GM23338 (cell line): Measurements from ENCODE around the gene DPYSL5. TPM values are rescaled to one million over a fixed set of nuclear protein-coding genes. Genes with fewer than 3 reads are reported as not detected.

Experiments used
- ATAC-seq: fragments of 200-7000 bp; cut with Tn5 transposase; 3 replicates; pipeline ENCODE4 v1.9.1; 2020
- DNase-seq: peaks from one replicate; pipeline ENCODE4 v3.0.0-alpha.2; 2015; ENCODE audit warnings: low spot score
- H2AFZ ChIP-seq: fragments of 200-600 bp; sonication (generic); 2 replicates; pipeline ENCODE4 v1.8.0; 2016; ENCODE audit warnings: antibody characterized with exemption, mild to moderate bottlenecking, moderate library complexity
- H3F3A ChIP-seq: fragments of 200-600 bp; sonication (generic); replicated peaks from 2 replicates; pipeline ENCODE4 v1.8.0; 2017; ENCODE audit warnings: antibody characterized with exemption, mixed run types, low read depth
- H3K27ac ChIP-seq: fragments of 200-600 bp; sonication (generic); 2 replicates; pipeline ENCODE4 v1.6.1; 2016; ENCODE audit warnings: low read depth
- H3K27me3 ChIP-seq: fragments of 200-600 bp; sonication (generic); 2 replicates; pipeline ENCODE4 v1.8.0; 2016; ENCODE audit warnings: mild to moderate bottlenecking, mixed run types, moderate library complexity; ENCODE audit not compliant: insufficient read depth
- H3K36me3 ChIP-seq: fragments of 200-600 bp; sonication (generic); 2 replicates; pipeline ENCODE4 v1.8.0; 2016; ENCODE audit warnings: mild to moderate bottlenecking; ENCODE audit not compliant: insufficient read depth
- H3K4me1 ChIP-seq: fragments of 200-600 bp; sonication (generic); 2 replicates; pipeline ENCODE4 v1.8.0; 2016; ENCODE audit warnings: mild to moderate bottlenecking, moderate library complexity; ENCODE audit not compliant: insufficient read depth
- H3K4me2 ChIP-seq: fragments of 200-600 bp; sonication (generic); 2 replicates; pipeline ENCODE4 v1.7.1; 2017; ENCODE audit warnings: mixed run types
- H3K4me3 ChIP-seq: fragments of 200-600 bp; sonication (generic); 2 replicates; pipeline ENCODE4 v1.6.1; 2016; ENCODE audit warnings: mixed run types
- H3K79me2 ChIP-seq: fragments of 200-600 bp; sonication (generic); replicated peaks from 2 replicates; pipeline ENCODE4 v1.8.0; 2017; ENCODE audit warnings: mild to moderate bottlenecking; ENCODE audit not compliant: insufficient read depth
- H3K9me2 ChIP-seq: fragments of 200-600 bp; sonication (generic); 2 replicates; pipeline ENCODE4 v1.8.0; 2017; ENCODE audit not compliant: insufficient read depth
- H4K20me1 ChIP-seq: fragments of 200-600 bp; sonication (generic); replicated peaks from 2 replicates; pipeline ENCODE4 v1.8.0; 2017; ENCODE audit warnings: mild to moderate bottlenecking; ENCODE audit not compliant: insufficient read depth
- H3K27ac Mint-ChIP-seq: 2 replicates; pipeline ENCODE4 v1.8.0; 2020; ENCODE audit warnings: inconsistent platforms, mild to moderate bottlenecking, moderate library complexity, mixed read lengths
- H3K27me3 Mint-ChIP-seq: 3 replicates; pipeline ENCODE4 v1.8.0; 2022; ENCODE audit warnings: low read depth, mild to moderate bottlenecking, moderate library complexity, mixed read lengths, inconsistent platforms; ENCODE audit not compliant: insufficient read depth, poor library complexity
- H3K36me3 Mint-ChIP-seq: 3 replicates; pipeline ENCODE4 v1.8.0; 2021; ENCODE audit warnings: low read depth, mild to moderate bottlenecking, inconsistent platforms, moderate library complexity, mixed read lengths
- H3K4me1 Mint-ChIP-seq: 3 replicates; pipeline ENCODE4 v1.8.0; 2020; ENCODE audit warnings: mild to moderate bottlenecking, inconsistent platforms, mixed read lengths
- H3K4me3 Mint-ChIP-seq: 3 replicates; pipeline ENCODE4 v1.8.0; 2021; ENCODE audit warnings: moderate library complexity, mild to moderate bottlenecking, inconsistent platforms, mixed read lengths
- H3K9me3 Mint-ChIP-seq: 3 replicates; pipeline ENCODE4 v1.8.0; 2020; ENCODE audit warnings: moderate library complexity, mild to moderate bottlenecking, inconsistent platforms, mixed read lengths
- CREB1 ChIP-seq: fragments of 250-450 bp; sonication (Bioruptor Pico); IDR thresholded peaks from 2 replicates; pipeline ENCODE4 v1.5.0; 2020; ENCODE audit warnings: low read depth, mild to moderate bottlenecking, moderate library complexity
- CTCF ChIP-seq, 2 experiments: fragments of 200-600 bp in 1 of 2; sonication (generic) in 1 of 2; conservative IDR thresholded peaks; 2 replicates each; pipeline versions ENCODE4 v1.5.1 to v1.6.1; 2016 to 2017; ENCODE audit warnings: antibody characterized with exemption in 2 of 2, low read depth in 2 of 2, mild to moderate bottlenecking in 2 of 2, moderate library complexity in 1 of 2
- EZH2 ChIP-seq: fragments of 200-600 bp; sonication (generic); IDR thresholded peaks from one replicate; pipeline ENCODE4 v1.8.0; 2017; ENCODE audit warnings: antibody characterized with exemption, mild to moderate bottlenecking, low read depth; ENCODE audit not compliant: unreplicated experiment
- EZH2phosphoT487 ChIP-seq: fragments of 200-600 bp; sonication (generic); IDR thresholded peaks from one replicate; pipeline ENCODE4 v1.8.1; 2018; ENCODE audit warnings: antibody characterized with exemption; ENCODE audit not compliant: unreplicated experiment
- JUNB ChIP-seq: IDR thresholded peaks from one replicate; pipeline ENCODE4 v1.6.1; 2016; ENCODE audit warnings: antibody characterized with exemption; ENCODE audit not compliant: unreplicated experiment
- NANOG ChIP-seq: IDR thresholded peaks from 2 replicates; pipeline ENCODE4 v1.6.1; 2016; ENCODE audit warnings: antibody characterized with exemption, borderline replicate concordance
- POLR2AphosphoS5 ChIP-seq: IDR thresholded peaks from 2 replicates; pipeline ENCODE4 v1.6.1; 2016; ENCODE audit warnings: antibody characterized with exemption, low read depth
- STAT1 ChIP-seq: IDR thresholded peaks from one replicate; pipeline ENCODE4 v1.6.1; 2016; ENCODE audit warnings: antibody characterized with exemption; ENCODE audit not compliant: unreplicated experiment
- ZNF114 ChIP-seq: fragments of 250-450 bp; sonication (Bioruptor Pico); IDR thresholded peaks from 2 replicates; pipeline ENCODE4 v1.5.0; 2020; ENCODE audit warnings: mild to moderate bottlenecking, moderate library complexity
- ZNF331 ChIP-seq: fragments of 250-450 bp; sonication (Bioruptor Pico); IDR thresholded peaks from 2 replicates; pipeline ENCODE4 v1.5.0; 2020; ENCODE audit warnings: low read depth, mild to moderate bottlenecking, moderate library complexity
- ZNF462 ChIP-seq: fragments of 250-450 bp; sonication (Bioruptor Pico); IDR thresholded peaks from 2 replicates; pipeline ENCODE4 v1.5.0; 2020; ENCODE audit warnings: mild to moderate bottlenecking, moderate library complexity
- polyA plus RNA-seq: library from polyadenylated mRNA; unstranded; fragments of >200 nt; fragmentation: Nextera tagmentation; extraction: Ambion mirVana; gene quantifications from 2 replicates; pipeline ENCODE4 v1.2.1, GENCODE V29; 2016
- total RNA-seq: library from RNA; depleted of rRNA; stranded (reverse); fragments of >200 nt; shearing (Covaris generic); gene quantifications from 2 replicates; pipeline ENCODE4 v1.2.3, GENCODE V29; 2014
- TF ChIP-seq, protein P1 (sequence below): IDR thresholded peaks from 2 replicates; pipeline ENCODE4 v1.6.1; 2016; ENCODE audit warnings: antibody characterized with exemption
- TF ChIP-seq, protein P2 (sequence below): IDR thresholded peaks from one replicate; pipeline ENCODE4 v1.6.1; 2018; ENCODE audit warnings: antibody characterized with exemption; ENCODE audit not compliant: unreplicated experiment

Gene DPYSL5
- total and polyA plus RNA-seq, 2 experiments from 2014 or later, result 3.1 to 8.1 TPM

DNA sequence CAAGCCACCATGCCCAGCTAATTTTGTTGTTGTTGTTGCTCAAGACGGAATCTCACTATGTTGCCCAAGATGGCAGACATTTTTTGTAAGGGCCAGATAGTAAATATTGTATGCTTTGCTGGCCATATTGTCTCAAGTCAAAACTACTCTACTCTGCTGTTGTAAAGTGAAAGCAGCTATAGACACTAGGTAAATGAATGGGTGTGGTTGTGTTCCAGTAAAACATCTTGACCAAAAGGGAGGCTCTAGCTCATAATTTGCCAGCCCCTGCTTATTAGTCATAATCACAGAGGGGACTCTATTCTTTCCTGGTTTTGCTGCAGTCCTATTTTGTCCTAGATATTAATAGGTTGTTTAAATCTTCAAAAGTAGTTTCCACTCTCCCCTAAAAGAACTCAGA, 147.1 kb downstream of the DPYSL5 start:
- H3K36me3 Mint-ChIP-seq, result no peaks in the 10 kb centered on the region
- H4K20me1 ChIP-seq, result no peaks in the 10 kb centered on the region
- no peak overlapping the region for H3K27ac Mint-ChIP-seq

More for the DNA sequence above, 147.1 kb downstream of the DPYSL5 start:
- Histone ChIP-seq H3K4me2 (no peak overlapping the region), H3K79me2 (no peaks in the 10 kb centered on the region), H3K4me3 (no peak overlapping the region), H3F3A (no peaks in the 10 kb centered on the region), H3K27ac (no peak overlapping the region), H3K36me3 (no peaks in the 10 kb centered on the region), H2AFZ (no peak overlapping the region), H3K9me2 (no peaks in the 10 kb centered on the region), H3K4me1 (no peaks in the 10 kb centered on the region), H3K27me3 (no peaks in the 10 kb centered on the region)
- Mint-ChIP-seq H3K4me3 (no peak overlapping the region), H3K9me3 (no peaks in the 10 kb centered on the region), H3K4me1 (no peaks in the 10 kb centered on the region; the same call in 2 of the 3 replicates), H3K27me3 (peaks cover 1% of the 10 kb centered on the region)
- no peak for TF ChIP-seq CTCF (conservative IDR thresholded peaks at IDR 0.05; ENCODE audit: low read depth in 2 of 2)
- no peak for TF ChIP-seq POLR2AphosphoS5
- no peak for TF ChIP-seq EZH2
- TF ChIP-seq, protein P1, sequence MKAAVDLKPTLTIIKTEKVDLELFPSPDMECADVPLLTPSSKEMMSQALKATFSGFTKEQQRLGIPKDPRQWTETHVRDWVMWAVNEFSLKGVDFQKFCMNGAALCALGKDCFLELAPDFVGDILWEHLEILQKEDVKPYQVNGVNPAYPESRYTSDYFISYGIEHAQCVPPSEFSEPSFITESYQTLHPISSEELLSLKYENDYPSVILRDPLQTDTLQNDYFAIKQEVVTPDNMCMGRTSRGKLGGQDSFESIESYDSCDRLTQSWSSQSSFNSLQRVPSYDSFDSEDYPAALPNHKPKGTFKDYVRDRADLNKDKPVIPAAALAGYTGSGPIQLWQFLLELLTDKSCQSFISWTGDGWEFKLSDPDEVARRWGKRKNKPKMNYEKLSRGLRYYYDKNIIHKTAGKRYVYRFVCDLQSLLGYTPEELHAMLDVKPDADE, result no peak
- TF ChIP-seq, protein P2, sequence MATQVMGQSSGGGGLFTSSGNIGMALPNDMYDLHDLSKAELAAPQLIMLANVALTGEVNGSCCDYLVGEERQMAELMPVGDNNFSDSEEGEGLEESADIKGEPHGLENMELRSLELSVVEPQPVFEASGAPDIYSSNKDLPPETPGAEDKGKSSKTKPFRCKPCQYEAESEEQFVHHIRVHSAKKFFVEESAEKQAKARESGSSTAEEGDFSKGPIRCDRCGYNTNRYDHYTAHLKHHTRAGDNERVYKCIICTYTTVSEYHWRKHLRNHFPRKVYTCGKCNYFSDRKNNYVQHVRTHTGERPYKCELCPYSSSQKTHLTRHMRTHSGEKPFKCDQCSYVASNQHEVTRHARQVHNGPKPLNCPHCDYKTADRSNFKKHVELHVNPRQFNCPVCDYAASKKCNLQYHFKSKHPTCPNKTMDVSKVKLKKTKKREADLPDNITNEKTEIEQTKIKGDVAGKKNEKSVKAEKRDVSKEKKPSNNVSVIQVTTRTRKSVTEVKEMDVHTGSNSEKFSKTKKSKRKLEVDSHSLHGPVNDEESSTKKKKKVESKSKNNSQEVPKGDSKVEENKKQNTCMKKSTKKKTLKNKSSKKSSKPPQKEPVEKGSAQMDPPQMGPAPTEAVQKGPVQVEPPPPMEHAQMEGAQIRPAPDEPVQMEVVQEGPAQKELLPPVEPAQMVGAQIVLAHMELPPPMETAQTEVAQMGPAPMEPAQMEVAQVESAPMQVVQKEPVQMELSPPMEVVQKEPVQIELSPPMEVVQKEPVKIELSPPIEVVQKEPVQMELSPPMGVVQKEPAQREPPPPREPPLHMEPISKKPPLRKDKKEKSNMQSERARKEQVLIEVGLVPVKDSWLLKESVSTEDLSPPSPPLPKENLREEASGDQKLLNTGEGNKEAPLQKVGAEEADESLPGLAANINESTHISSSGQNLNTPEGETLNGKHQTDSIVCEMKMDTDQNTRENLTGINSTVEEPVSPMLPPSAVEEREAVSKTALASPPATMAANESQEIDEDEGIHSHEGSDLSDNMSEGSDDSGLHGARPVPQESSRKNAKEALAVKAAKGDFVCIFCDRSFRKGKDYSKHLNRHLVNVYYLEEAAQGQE, result no peak
- TF ChIP-seq ZNF114 (CRISPR knock-in tag), result no peak
- TF ChIP-seq JUNB, result no peak
- TF ChIP-seq ZNF462, result no peak
- no peak for TF ChIP-seq EZH2phosphoT487
- TF ChIP-seq STAT1, result no peak
- TF ChIP-seq ZNF331 (CRISPR knock-in tag), result no peak
- TF ChIP-seq NANOG, result no peak
- TF ChIP-seq CREB1 (CRISPR knock-in tag), result no peak
- DNase-seq (no peak), ATAC-seq (no peak)
